GM12878 (cell line): ENCODE results near the gene HTR3E. TPM values are rescaled to one million over a fixed set of nuclear protein-coding genes. Genes with fewer than 3 reads are reported as not detected.

ENCODE experiments used
- ATAC-seq: fragments of 200-7000 bp; cut with Tn5 transposase; 3 replicates; pipeline ENCODE4 v1.9.1; 2020; ENCODE audit warnings: mild to moderate bottlenecking, moderate library complexity
- BruUV-seq: library from RNA; stranded (reverse); fragments of 400-500 nt; replicated peaks from 2 replicates; lab custom pipeline; 2021; lab: Mats Ljungman, UMichigan
- CTCF ChIA-PET: fragments of 300-600 bp; sonication (Branson Sonifier 250); formaldehyde crosslinking; extraction: SDS; loops from one replicate; lab custom pipeline; 2021; ENCODE audit warnings: inconsistent platforms; lab: Yijun Ruan, JAX
- POLR2A ChIA-PET: fragments of 350-600 bp; formaldehyde crosslinking; extraction: SDS; loops from one replicate; lab custom pipeline; 2021; ENCODE audit warnings: inconsistent platforms; lab: Charles Lee
- RAD21 ChIA-PET: fragments of 300-600 bp; sonication (Branson Sonifier 250); formaldehyde crosslinking; loops from one replicate; lab custom pipeline; 2023; ENCODE audit warnings: antibody characterized with exemption; ENCODE audit not compliant: unreplicated experiment; lab: Charles Lee
- SMC1A ChIA-PET: fragments of 300-600 bp; sonication (Branson Sonifier 250); formaldehyde crosslinking; loops from one replicate; lab custom pipeline; 2023; ENCODE audit not compliant: unreplicated experiment, uncharacterized antibody; lab: Charles Lee
- DNase-seq: peaks from one replicate; pipeline ENCODE4 v3.0.0-alpha.2; 2011; ENCODE audit warnings: low read depth, low spot score
- FAIRE-seq: peaks from 3 replicates; lab custom pipeline; 2011; peaks lifted over from hg19 to GRCh38; lab: Jason Lieb, UNC
- H2AFZ ChIP-seq: 2 replicates; pipeline ENCODE4 v1.6.0; 2011; ENCODE audit warnings: low read depth, low read length, control low read depth; ENCODE audit not compliant: control insufficient read depth
- H3K27ac ChIP-seq: 2 replicates; pipeline ENCODE4 v1.5.1; 2011; ENCODE audit warnings: control low read depth; ENCODE audit not compliant: control insufficient read depth, insufficient read depth
- H3K27me3 ChIP-seq, 2 experiments: replicated peaks in 1 of 2; 2 replicates each; pipeline versions ENCODE4 v1.6.0 to v1.6.1; 2011; ENCODE audit warnings: low read length in 1 of 2; ENCODE audit not compliant: control insufficient read depth in 2 of 2, insufficient read depth in 2 of 2
- H3K36me3 ChIP-seq, 2 experiments: 2 replicates each; pipeline ENCODE4 v1.5.1; 2011; ENCODE audit warnings: low read length in 1 of 2; ENCODE audit not compliant: control insufficient read depth in 2 of 2, insufficient read depth in 2 of 2
- H3K4me1 ChIP-seq: 2 replicates; pipeline ENCODE4 v1.6.1; 2011; ENCODE audit warnings: mild to moderate bottlenecking, low read length, moderate library complexity, mixed read lengths; ENCODE audit not compliant: control insufficient read depth, insufficient read depth
- H3K4me2 ChIP-seq: 2 replicates; pipeline ENCODE4 v1.6.0; 2011; ENCODE audit warnings: control low read depth; ENCODE audit not compliant: control insufficient read depth, insufficient read depth
- H3K4me3 ChIP-seq: fragments of 200-600 bp; sonication (generic); 2 replicates; pipeline ENCODE4 v1.5.1; 2016
- H3K79me2 ChIP-seq: 2 replicates; pipeline ENCODE4 v1.6.0; 2011; ENCODE audit warnings: low read length; ENCODE audit not compliant: control insufficient read depth, insufficient read depth
- H3K9ac ChIP-seq: 2 replicates; pipeline ENCODE4 v1.8.0; 2011; ENCODE audit warnings: low read length, control low read depth, mixed read lengths; ENCODE audit not compliant: control insufficient read depth, insufficient read depth
- H3K9me3 ChIP-seq: replicated peaks from 3 replicates; pipeline ENCODE4 v1.5.1; 2011; ENCODE audit warnings: mild to moderate bottlenecking, low read length; ENCODE audit not compliant: control insufficient read depth, insufficient read depth
- H4K20me1 ChIP-seq: 2 replicates; pipeline ENCODE4 v1.6.0; 2011; ENCODE audit not compliant: control insufficient read depth, insufficient read depth
- BHLHE40 ChIP-seq, 2 experiments: fragments of 450-650 bp in 1 of 2; IDR thresholded peaks; 2 replicates each; pipeline ENCODE4 v1.6.1; 2011 to 2017; ENCODE audit warnings: low read depth in 2 of 2, borderline replicate concordance in 1 of 2, improper control_type of control experiment in 1 of 2, low read length in 1 of 2, mild to moderate bottlenecking in 1 of 2
- CTCF ChIP-seq, 3 experiments: IDR thresholded peaks in 2 of 3; conservative IDR thresholded peaks in 1 of 3; 2 replicates each; pipeline ENCODE4 v1.5.1; 2011; ENCODE audit warnings: low read depth in 3 of 3, low read length in 3 of 3, mild to moderate bottlenecking in 3 of 3, control low read depth in 2 of 3, moderate library complexity in 2 of 3, inconsistent platforms in 1 of 3, mixed read lengths in 1 of 3; ENCODE audit not compliant: control insufficient read depth in 2 of 3, insufficient read depth in 1 of 3; ENCODE audit errors: extremely low read depth in 1 of 3
- IRF3 ChIP-seq: fragments of 450-650 bp; IDR thresholded peaks from 2 replicates; pipeline ENCODE4 v1.6.1; 2014; ENCODE audit warnings: mild to moderate bottlenecking
- KLF5 ChIP-seq: fragments of 450-650 bp; IDR thresholded peaks from 2 replicates; pipeline ENCODE4 v1.6.1; 2014; ENCODE audit warnings: mild to moderate bottlenecking; ENCODE audit not compliant: partially characterized antibody
- LARP7 ChIP-seq: fragments of 450-650 bp; IDR thresholded peaks from 2 replicates; pipeline ENCODE4 v1.6.1; 2017; ENCODE audit warnings: mild to moderate bottlenecking
- MYC ChIP-seq: IDR thresholded peaks from 2 replicates; pipeline ENCODE4 v1.6.1; 2011; ENCODE audit warnings: mild to moderate bottlenecking, low read length, moderate library complexity, inconsistent platforms; ENCODE audit not compliant: insufficient read depth, insufficient replicate concordance, insufficient read length, severe bottlenecking
- NBN ChIP-seq: fragments of 450-650 bp; IDR thresholded peaks from 2 replicates; pipeline ENCODE4 v1.6.1; 2016
- NR2F1 ChIP-seq: fragments of 450-650 bp; conservative IDR thresholded peaks from 2 replicates; pipeline ENCODE4 v1.6.1; 2017; ENCODE audit warnings: mild to moderate bottlenecking
- PAX8 ChIP-seq: fragments of 450-650 bp; IDR thresholded peaks from 2 replicates; pipeline ENCODE4 v1.6.1; 2017; ENCODE audit warnings: mild to moderate bottlenecking, moderate library complexity
- PML ChIP-seq: IDR thresholded peaks from 2 replicates; pipeline ENCODE4 v1.6.1; 2012; ENCODE audit warnings: low read length, inconsistent platforms
- POLR2AphosphoS5 ChIP-seq: IDR thresholded peaks from 2 replicates; pipeline ENCODE4 v1.6.1; 2011; ENCODE audit warnings: mild to moderate bottlenecking, low read length, inconsistent platforms
- RUNX3 ChIP-seq: IDR thresholded peaks from 2 replicates; pipeline ENCODE4 v1.6.1; 2012; ENCODE audit warnings: low read length, inconsistent platforms
- SIX5 ChIP-seq: IDR thresholded peaks from 2 replicates; pipeline ENCODE4 v1.6.1; 2011; ENCODE audit warnings: mild to moderate bottlenecking, low read depth, low read length, moderate library complexity; ENCODE audit not compliant: severe bottlenecking
- USF1 ChIP-seq: IDR thresholded peaks from 2 replicates; pipeline ENCODE4 v1.6.1; 2011; ENCODE audit warnings: borderline replicate concordance, low read depth, mild to moderate bottlenecking, moderate library complexity, mixed read lengths, low read length; ENCODE audit not compliant: insufficient read depth; ENCODE audit errors: extremely low read length
- YY1 ChIP-seq: IDR thresholded peaks from 2 replicates; pipeline ENCODE4 v1.6.1; 2011; ENCODE audit warnings: low read depth, mild to moderate bottlenecking, low read length
- WGBS: methylation state at CpG from one replicate; pipeline ENCODE4 v1.1.6; 2016; ENCODE audit warnings: low lambda C conversion rate; ENCODE audit not compliant: insufficient replicate concordance, insufficient coverage; ENCODE audit errors: missing lambda C conversion rate; 5-methylcytosine and 5-hydroxymethylcytosine counted together
- in situ Hi-C: fragments of 300-500 bp; cut with MboI; formaldehyde crosslinking; loops from 9 replicates; pipeline ENCODE4 v1.14.3; 2018; ENCODE audit warnings: mixed read lengths
- intact Hi-C: fragments of 100-400 bp; cut with micrococcal nuclease; formaldehyde crosslinking; loops from one replicate; pipeline ENCODE4 v1.14.2; 2022; ENCODE audit not compliant: unreplicated experiment
- polyA plus RNA-seq, 11 experiments: library from polyadenylated mRNA; depleted of rRNA in 4 of 11; unstranded in 6 of 11; stranded (reverse) in 5 of 11; fragments of >200 nt; fragmentation: Nextera tagmentation in 4 of 11; fragmentation: Illumina TruSeq in 1 of 11; extraction: Ambion mirVana in 4 of 11; extraction: Trizol in 1 of 11; gene quantifications; 1 replicate in 1 of 11; 2 replicates in 10 of 11; pipeline versions ENCODE4 v1.2.1 to v1.2.3, GENCODE V29; 2011 to 2016; ENCODE audit warnings: inconsistent platforms in 2 of 11, missing spikeins in 2 of 11, low read depth in 1 of 11
- total RNA-seq, 4 experiments: library from RNA; depleted of rRNA in 3 of 4; stranded (reverse); fragments of >200 nt in 3 of 4; fragmentation: Illumina TruSeq in 1 of 4; extraction: Trizol in 1 of 4; gene quantifications; 2 replicates each; pipeline versions ENCODE4 v1.2.1 to v1.2.3, GENCODE V29; 2013 to 2021

Gene HTR3E
- total and polyA plus RNA-seq, 10 of the 15 experiments (the other 5 are each of a cell fraction or from before 2014, with no cell fraction given) = not detected

- TF ChIP-seq USF1 (no peak), KLF5 (no peak), MYC (no peak), NBN (no peak)
- TF ChIP-seq, all 136 proteins: peak for 0
Measured at GRCh38 chr3:184135911-184136260, 39.0 kb downstream of the HTR3E start (continued).

GRCh38 chr3:184140436-184140835, 43.6 kb downstream of the HTR3E start:
- Histone ChIP-seq H3K79me2 (peaks cover 27% of the 10 kb centered on the region), H3K9me3 (no peaks in the 10 kb centered on the region), H2AFZ (no peak overlapping the region), H4K20me1 (no peaks in the 10 kb centered on the region), H3K4me3 (no peak overlapping the region), H3K36me3 (peaks cover 24 to 34% of the 10 kb centered on the region in 2 experiments), H3K27ac (no peak overlapping the region), H3K9ac (no peak overlapping the region), H3K27me3 (no peaks in the 10 kb centered on the region), H3K4me2 (no peak overlapping the region), H3K4me1 (peaks cover 4% of the 10 kb centered on the region; the same call in 1 of the 2 replicates)
- 95% methylated on average over 8 of the region's 10 CpGs for WGBS
- DNase-seq = no peak
- no peak for FAIRE-seq
- in situ Hi-C loops (no loop called here), intact Hi-C loops (no loop called here)
- CTCF ChIA-PET = no interaction called here
- no peak for ATAC-seq
- POLR2A ChIA-PET = no interaction called here
- RAD21 ChIA-PET = no interaction called here
- no TSS peak for BruUV-seq
- SMC1A ChIA-PET = no interaction called here
- no peak for TF ChIP-seq CTCF (IDR thresholded peaks at IDR 0.05 in 2 of 3, conservative IDR thresholded peaks at IDR 0.05 in 1 of 3; ENCODE audit: control insufficient read depth in 2 of 3, extremely low read depth in 1 of 3, insufficient read depth in 1 of 3, low read depth in 3 of 3, low read length in 3 of 3)
- no peak for TF ChIP-seq POLR2AphosphoS5
- no peak for TF ChIP-seq IRF3
- no peak for TF ChIP-seq YY1
- TF ChIP-seq LARP7 = no peak
- TF ChIP-seq BHLHE40 (IDR thresholded peaks at IDR 0.05; ENCODE audit: borderline replicate concordance in 1 of 2, low read depth in 2 of 2, low read length in 1 of 2) = no peak
- no peak for TF ChIP-seq PML
- TF ChIP-seq RUNX3 = no peak
- no peak for TF ChIP-seq NR2F1
- no peak for TF ChIP-seq SIX5
- TF ChIP-seq PAX8 = no peak
- TF ChIP-seq, all 136 proteins: peak for 0
